GM13977 (cell line): Measurements from ENCODE around the gene CRB2.
"Not testable (repeated sequence)": the region's sequence is repeated elsewhere in the genome, so short reads cannot be mapped to it uniquely, and the experiment has no call there.

ENCODE experiments used
- DNase-seq: peaks from one replicate; pipeline ENCODE4 v3.0.0; 2012; ENCODE audit warnings: low spot score
- CTCF ChIP-seq: IDR thresholded peaks from 2 replicates; pipeline ENCODE4 v1.5.1; 2012; ENCODE audit warnings: mild to moderate bottlenecking, control low read depth; ENCODE audit not compliant: insufficient read depth; ENCODE audit errors: extremely low read depth, missing control alignments
- in situ Hi-C: fragments of 300-500 bp; cut with MboI; formaldehyde crosslinking; loops from one replicate; pipeline ENCODE4 v1.12.0; 2022; ENCODE audit warnings: low sequenced_read_pairs, low pct_unique_long_range_greater_than_20kb, mixed read lengths, inconsistent platforms; ENCODE audit not compliant: unreplicated experiment

CRB2 gene

GRCh38 chr9:123327697-123328100 is 28.3 kb upstream of the CRB2 start:
- no peak for DNase-seq
- in situ Hi-C loops = no loop called here
- no peak for TF ChIP-seq CTCF

- no peak for DNase-seq
- in situ Hi-C loops = no loop called here
- TF ChIP-seq CTCF = no peak
These were observed 26.6 kb upstream of the CRB2 start for GRCh38 chr9:123329329-123329955.

GRCh38 chr9:123331346-123332060 is 24.5 kb upstream of the CRB2 start:
- in situ Hi-C loops = no loop called here
- TF ChIP-seq CTCF = no peak

GRCh38 chr9:123333058-123333669 is 22.8 kb upstream of the CRB2 start:
- DNase-seq, in situ Hi-C loops: not testable (repeated sequence)

More at GRCh38 chr9:123331346-123332060, 24.5 kb upstream of the CRB2 start:
- no peak for DNase-seq

GRCh38 chr9:123334639-123335038 is 21.4 kb upstream of the CRB2 start:
- no peak for TF ChIP-seq CTCF
- in situ Hi-C loops = no loop called here
- no peak for DNase-seq

- no peak for TF ChIP-seq CTCF
- DNase-seq = no peak
These were observed 20.6 kb upstream of the CRB2 start for GRCh38 chr9:123335193-123335985.

More at GRCh38 chr9:123335193-123335985, 20.6 kb upstream of the CRB2 start:
- in situ Hi-C loops = no loop called here
